SU-DHL-6 (cell line): ENCODE data around the gene CHAT.

Experiments
- CTCF ChIP-seq: fragments of 200-600 bp; sonication (generic); IDR thresholded peaks from one replicate; pipeline ENCODE4 v1.5.1; 2017; ENCODE audit warnings: antibody characterized with exemption, mild to moderate bottlenecking, low read length, moderate library complexity; ENCODE audit not compliant: insufficient read depth, poor library complexity, severe bottlenecking
- EZH2phosphoT487 ChIP-seq: fragments of 200-600 bp; sonication (generic), shearing (Covaris generic); conservative IDR thresholded peaks from 2 replicates; pipeline ENCODE4 v1.6.1; 2018; ENCODE audit warnings: mild to moderate bottlenecking, antibody characterized with exemption, low read length, moderate library complexity, mixed read lengths

- TF ChIP-seq CTCF = no peak
- TF ChIP-seq EZH2phosphoT487 = no peak
Observed at GRCh38 chr10:49627038-49627437, 13.2 kb downstream of the CHAT start.
